Measurements from ENCODE around the gene FRMD3. TPM values are rescaled to one million over a fixed set of nuclear protein-coding genes. Genes with fewer than 3 reads are reported as not detected.

Gene FRMD3
- total RNA-seq, 1 donor from 2014 or later = 0.34 TPM

DNA sequence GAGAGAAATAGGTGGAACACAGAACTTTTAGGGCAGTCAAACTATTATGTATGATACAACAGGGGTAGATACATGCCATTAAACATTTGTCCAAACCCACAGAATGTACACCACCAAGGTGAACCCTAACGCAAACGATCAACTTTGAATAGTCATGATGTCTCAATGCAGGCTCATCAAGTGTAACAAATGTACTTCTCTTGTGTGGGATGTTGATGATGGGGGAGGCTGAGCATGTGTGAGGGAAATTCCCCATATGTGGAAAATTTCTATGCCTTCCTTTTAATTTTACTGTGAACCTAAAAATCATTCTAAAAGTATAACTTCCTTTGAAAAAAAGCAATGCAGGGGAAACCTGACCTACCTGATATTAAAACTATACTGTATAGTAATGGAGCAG, 273.9 kb downstream of the FRMD3 start:
- H3K36me3 Mint-ChIP-seq (ENCODE audit: low read depth) = no peaks in the 10 kb centered on the region

DNA sequence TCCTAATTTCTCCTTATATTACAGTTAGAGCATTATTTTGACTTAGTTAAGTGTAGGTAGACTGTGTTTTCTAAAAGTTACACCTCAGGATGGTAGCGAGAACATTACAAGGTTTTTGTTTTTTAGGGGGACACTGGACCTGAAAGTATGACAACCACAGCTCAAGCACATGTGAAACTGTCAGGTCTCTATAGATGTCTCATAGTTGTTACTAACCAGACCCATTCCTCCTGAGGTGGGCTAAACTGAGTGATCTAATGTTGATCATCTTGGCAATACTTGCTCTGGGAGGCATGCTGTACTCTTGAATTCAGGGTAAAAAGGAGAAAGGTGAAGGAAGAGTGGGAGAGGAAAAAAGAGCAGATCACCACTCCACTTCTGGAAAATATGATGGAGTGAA, 278.6 kb downstream of the FRMD3 start:
- no peak overlapping the region for H3K27ac Mint-ChIP-seq
- no peak for DNase-seq (ENCODE audit: low spot score)
- no peak overlapping the region for H3K4me3 Mint-ChIP-seq
- H3K4me1 Mint-ChIP-seq (ENCODE audit: low read depth) = no peaks in the 10 kb centered on the region
- intact Hi-C loops (cut with micrococcal nuclease) = loop anchor here (2.0 kb wide), 1 partner anchor 153 kb away; no protein-coding TSS in a partner anchor
- H3K27me3 Mint-ChIP-seq (ENCODE audit: insufficient read depth) = no peaks in the 10 kb centered on the region
- no peaks in the 10 kb centered on the region for H3K9me3 Mint-ChIP-seq
- H3K36me3 Mint-ChIP-seq (ENCODE audit: low read depth) = no peaks in the 10 kb centered on the region

More for the DNA sequence above, 273.9 kb downstream of the FRMD3 start:
- H3K9me3 Mint-ChIP-seq = no peaks in the 10 kb centered on the region
- intact Hi-C loops (cut with micrococcal nuclease) = no loop called here
- no peak overlapping the region for H3K27ac Mint-ChIP-seq
- no peaks in the 10 kb centered on the region for H3K27me3 Mint-ChIP-seq (ENCODE audit: insufficient read depth)
- H3K4me1 Mint-ChIP-seq (ENCODE audit: low read depth) = no peaks in the 10 kb centered on the region
- no peak for DNase-seq (ENCODE audit: low spot score)
- H3K4me3 Mint-ChIP-seq = no peak overlapping the region

DNA sequence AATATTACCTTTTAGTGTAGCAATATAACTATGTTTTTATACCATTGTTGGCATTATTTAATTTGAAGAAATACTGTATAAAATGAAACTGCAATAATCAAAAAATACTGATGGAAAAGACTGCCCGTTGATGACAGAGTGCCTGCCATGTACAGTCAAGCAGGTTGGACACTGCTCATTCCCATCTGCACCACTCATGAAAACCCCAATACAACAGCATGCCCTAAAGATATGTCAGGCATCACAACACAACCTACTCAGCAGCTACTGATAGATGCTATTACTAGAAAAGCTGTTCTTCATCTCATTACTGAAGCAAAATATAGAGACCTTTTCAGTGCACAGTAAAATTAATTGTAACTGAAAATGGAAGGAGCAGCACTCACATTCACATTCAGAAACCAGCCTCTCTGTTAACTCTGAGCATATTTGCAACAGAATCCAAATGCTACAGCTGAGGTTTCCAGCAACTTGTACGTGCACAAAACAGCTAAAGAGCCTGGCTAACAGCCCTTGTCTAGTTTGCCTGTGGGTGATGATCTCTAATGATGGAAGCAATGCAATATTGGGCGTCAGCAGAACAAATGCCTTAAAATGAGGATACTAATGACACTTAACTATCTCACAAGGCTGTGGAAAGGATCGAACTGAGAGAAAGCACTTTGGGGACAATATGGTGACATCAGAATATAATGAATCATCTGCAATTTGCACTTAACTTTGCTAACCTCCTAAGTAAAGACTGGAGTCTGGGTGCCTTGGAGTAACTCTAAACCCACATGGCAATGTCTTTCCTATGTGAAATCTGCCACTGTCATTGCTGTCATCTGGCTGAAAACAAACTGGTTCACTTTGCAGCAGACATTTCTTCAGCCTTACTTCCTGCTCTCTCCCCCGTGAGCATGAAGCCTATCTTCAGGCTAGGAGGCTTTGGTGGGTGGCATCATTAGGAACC, 280.0 kb downstream of the FRMD3 start:
- H3K36me3 Mint-ChIP-seq (ENCODE audit: low read depth) = no peaks in the 10 kb centered on the region
- H3K27ac Mint-ChIP-seq = no peak overlapping the region
- H3K4me1 Mint-ChIP-seq (ENCODE audit: low read depth) = no peaks in the 10 kb centered on the region
- intact Hi-C loops (cut with micrococcal nuclease) = loop anchor here (2.0 kb wide), 1 partner anchor 151 kb away; no protein-coding TSS in a partner anchor
- no peaks in the 10 kb centered on the region for H3K27me3 Mint-ChIP-seq (ENCODE audit: insufficient read depth)
- DNase-seq (ENCODE audit: low spot score) = no peak
- H3K9me3 Mint-ChIP-seq = peaks cover under 1% of the 10 kb centered on the region
- no peak overlapping the region for H3K4me3 Mint-ChIP-seq

DNA sequence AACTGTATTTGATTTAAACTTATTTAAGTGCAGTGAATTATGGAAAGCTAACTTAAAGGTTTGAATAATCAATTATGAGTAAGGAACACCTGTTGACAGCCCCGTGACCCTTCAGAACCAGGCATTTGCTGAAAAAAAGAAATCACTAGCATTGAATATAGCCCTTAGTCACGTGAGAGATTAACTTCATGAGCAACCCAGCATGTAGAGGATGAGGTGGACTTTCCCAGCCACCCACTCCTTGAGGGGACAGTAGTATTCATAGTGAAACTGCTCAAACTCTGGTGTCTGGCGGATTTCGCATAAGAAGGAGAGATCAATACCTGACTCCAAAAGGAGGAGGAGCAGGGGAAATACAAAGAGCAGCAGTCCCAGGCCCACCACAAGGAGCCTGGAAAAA, 290.5 kb downstream of the FRMD3 start:
- no peak for DNase-seq (ENCODE audit: low spot score)
- H3K27ac Mint-ChIP-seq = no peak overlapping the region

DNA sequence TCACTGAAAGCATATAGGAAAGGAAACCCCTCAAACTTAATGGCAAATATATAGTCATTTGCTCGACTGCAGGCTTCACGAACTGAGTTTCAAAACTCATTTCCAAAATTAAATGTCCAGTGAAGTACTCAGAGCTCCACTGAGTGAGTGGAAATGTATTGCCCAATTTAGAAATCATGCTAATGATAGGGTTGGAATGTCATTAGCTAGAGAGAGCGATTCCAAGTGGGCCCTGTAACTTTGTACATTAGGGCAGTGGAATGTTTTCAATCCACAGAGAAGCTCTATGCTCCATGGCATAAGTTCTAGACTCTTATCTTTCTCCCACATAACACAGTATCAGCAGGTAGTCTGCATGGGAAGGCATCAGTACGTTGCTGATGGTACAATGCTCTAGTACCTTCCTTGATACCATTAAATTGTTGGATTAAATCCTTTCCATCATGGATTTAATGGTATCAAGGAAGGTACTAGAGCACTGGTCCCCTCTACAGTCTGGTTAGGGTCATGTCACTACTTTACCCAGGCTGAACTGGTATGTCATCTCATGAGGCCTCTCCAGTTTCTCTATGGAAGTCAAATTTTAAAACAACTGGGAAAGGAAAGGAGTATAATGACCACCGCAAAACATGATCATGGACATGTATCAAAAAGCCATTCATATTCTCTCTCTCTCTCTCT, 292.1 kb downstream of the FRMD3 start:
- Mint-ChIP-seq H3K9me3 (peaks cover 1% of the 10 kb centered on the region), H3K4me3 (no peak overlapping the region), H3K27me3 (ENCODE audit: insufficient read depth) (no peaks in the 10 kb centered on the region), H3K4me1 (ENCODE audit: low read depth) (no peaks in the 10 kb centered on the region), H3K36me3 (ENCODE audit: low read depth) (no peaks in the 10 kb centered on the region), H3K27ac (no peak overlapping the region)
- no peak for DNase-seq (ENCODE audit: low spot score)
- intact Hi-C loops (cut with micrococcal nuclease) = no loop called here

More for the DNA sequence above, 290.5 kb downstream of the FRMD3 start:
- Mint-ChIP-seq H3K9me3 (peaks cover 11% of the 10 kb centered on the region), H3K4me1 (ENCODE audit: low read depth) (no peaks in the 10 kb centered on the region), H3K36me3 (ENCODE audit: low read depth) (no peaks in the 10 kb centered on the region), H3K27me3 (ENCODE audit: insufficient read depth) (no peaks in the 10 kb centered on the region), H3K4me3 (no peak overlapping the region)
- intact Hi-C loops (cut with micrococcal nuclease) = no loop called here

DNA sequence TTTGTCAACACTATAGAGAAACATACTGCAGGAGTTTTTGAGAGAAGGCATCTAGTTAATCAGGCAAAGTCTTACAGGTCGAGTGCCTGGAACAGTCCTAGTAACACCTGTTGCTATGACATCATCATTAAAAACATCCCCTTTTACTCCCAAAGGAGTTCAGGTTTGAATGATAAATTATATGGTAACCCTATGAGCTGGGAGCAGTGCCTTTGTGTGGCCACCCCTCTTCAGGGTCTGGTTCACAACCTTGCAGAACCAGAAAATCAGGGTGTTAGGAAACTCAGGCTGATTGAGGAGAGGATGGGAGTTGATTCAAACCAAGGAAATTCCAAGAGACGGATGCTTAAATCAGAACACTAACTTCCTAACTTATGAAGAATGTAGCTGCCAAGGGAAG, 296.1 kb downstream of the FRMD3 start:
- DNase-seq (ENCODE audit: low spot score) = no peak
- intact Hi-C loops (cut with micrococcal nuclease) = no loop called here
- no peak overlapping the region for H3K4me3 Mint-ChIP-seq
- peaks cover 3% of the 10 kb centered on the region for H3K27me3 Mint-ChIP-seq (ENCODE audit: insufficient read depth)
- no peaks in the 10 kb centered on the region for H3K9me3 Mint-ChIP-seq
- H3K27ac Mint-ChIP-seq = no peak overlapping the region
- no peaks in the 10 kb centered on the region for H3K4me1 Mint-ChIP-seq (ENCODE audit: low read depth)
- H3K36me3 Mint-ChIP-seq (ENCODE audit: low read depth) = no peaks in the 10 kb centered on the region

DNA sequence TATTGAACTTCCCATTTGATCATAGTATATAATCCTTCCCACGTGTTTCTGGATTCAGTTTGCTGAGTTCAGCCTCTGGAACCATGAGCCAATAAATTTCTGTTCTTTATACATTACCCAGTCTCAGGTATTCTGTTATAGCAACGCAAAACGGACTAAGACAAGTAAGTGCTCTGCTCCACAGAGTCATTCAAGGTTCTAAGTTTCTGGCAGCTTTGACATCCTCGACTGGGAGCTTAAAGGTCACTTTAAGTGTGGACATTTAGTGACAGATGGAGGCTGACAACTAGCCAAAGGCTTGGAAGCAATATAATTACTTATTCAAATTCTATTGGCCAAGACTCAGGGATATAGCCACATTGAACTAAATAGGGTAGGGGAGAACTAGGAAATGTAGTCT, 297.5 kb downstream of the FRMD3 start:
- no peaks in the 10 kb centered on the region for H3K9me3 Mint-ChIP-seq
- no peaks in the 10 kb centered on the region for H3K36me3 Mint-ChIP-seq (ENCODE audit: low read depth)

DNA sequence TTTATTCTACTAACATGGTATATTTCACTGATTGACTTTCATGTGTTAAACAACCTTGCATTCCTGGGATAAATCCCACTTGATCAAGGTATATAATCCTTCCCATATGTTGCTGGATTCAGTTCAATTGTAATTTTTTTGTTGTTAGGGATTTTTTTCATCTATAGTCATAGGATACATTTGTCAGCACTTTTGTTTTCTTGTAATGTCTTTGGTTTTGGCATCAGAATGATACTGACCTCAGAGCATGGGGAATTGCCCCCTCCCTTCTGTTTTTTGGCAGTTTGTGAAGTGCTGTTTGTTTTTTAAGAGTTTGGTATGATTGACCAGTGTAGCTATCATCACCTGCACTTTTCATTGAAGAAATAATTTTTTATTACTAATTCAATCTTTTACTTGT, 298.5 kb downstream of the FRMD3 start:
- Mint-ChIP-seq H3K9me3 (no peaks in the 10 kb centered on the region), H3K27ac (no peak overlapping the region), H3K4me3 (no peak overlapping the region), H3K27me3 (ENCODE audit: insufficient read depth) (peaks cover 3% of the 10 kb centered on the region), H3K4me1 (ENCODE audit: low read depth) (no peaks in the 10 kb centered on the region), H3K36me3 (ENCODE audit: low read depth) (no peaks in the 10 kb centered on the region)
- no peak for DNase-seq (ENCODE audit: low spot score)
- intact Hi-C loops (cut with micrococcal nuclease) = no loop called here

More for the DNA sequence above, 297.5 kb downstream of the FRMD3 start:
- Mint-ChIP-seq H3K27ac (no peak overlapping the region), H3K4me3 (no peak overlapping the region), H3K27me3 (ENCODE audit: insufficient read depth) (peaks cover 3% of the 10 kb centered on the region), H3K4me1 (ENCODE audit: low read depth) (no peaks in the 10 kb centered on the region)
- intact Hi-C loops (cut with micrococcal nuclease) = no loop called here
- no peak for DNase-seq (ENCODE audit: low spot score)

DNA sequence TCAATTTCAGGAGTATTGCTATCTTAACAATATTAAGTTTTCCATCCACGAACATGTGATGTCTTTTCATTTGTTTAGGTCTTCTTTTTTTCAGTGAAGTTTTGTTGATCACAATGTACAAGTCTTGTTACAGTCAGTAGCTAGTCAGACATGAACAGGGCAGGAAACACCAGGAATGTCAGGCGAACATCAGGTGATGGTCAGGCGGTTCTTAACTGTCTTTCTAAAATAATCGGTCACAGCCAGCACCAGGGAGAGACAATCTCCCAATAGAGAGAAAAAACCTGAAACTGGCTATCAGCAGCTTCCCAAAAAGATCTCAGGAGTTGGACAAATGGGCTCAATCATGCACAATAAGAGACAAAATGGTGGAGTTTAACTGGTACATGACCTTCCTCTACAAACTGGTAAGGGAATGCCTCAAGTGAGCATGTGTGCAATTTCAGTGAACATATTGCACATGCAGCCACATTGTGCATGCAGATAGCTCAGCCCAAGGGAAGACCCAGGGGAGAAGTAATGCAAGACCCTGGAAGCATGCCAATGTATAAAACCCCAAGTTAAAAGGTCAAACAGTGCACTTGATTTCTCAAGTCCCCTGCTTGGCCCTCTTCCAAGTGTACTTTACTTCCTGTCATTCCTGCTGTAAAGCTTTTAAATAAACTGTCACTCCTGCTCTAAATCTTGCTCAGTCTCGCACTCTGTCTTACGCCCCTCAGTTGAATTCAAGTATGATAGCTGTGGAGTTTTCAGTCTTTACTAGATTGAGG, 299.1 kb downstream of the FRMD3 start:
- intact Hi-C loops (cut with micrococcal nuclease) = no loop called here
- H3K36me3 Mint-ChIP-seq (ENCODE audit: low read depth) = no peaks in the 10 kb centered on the region

DNA sequence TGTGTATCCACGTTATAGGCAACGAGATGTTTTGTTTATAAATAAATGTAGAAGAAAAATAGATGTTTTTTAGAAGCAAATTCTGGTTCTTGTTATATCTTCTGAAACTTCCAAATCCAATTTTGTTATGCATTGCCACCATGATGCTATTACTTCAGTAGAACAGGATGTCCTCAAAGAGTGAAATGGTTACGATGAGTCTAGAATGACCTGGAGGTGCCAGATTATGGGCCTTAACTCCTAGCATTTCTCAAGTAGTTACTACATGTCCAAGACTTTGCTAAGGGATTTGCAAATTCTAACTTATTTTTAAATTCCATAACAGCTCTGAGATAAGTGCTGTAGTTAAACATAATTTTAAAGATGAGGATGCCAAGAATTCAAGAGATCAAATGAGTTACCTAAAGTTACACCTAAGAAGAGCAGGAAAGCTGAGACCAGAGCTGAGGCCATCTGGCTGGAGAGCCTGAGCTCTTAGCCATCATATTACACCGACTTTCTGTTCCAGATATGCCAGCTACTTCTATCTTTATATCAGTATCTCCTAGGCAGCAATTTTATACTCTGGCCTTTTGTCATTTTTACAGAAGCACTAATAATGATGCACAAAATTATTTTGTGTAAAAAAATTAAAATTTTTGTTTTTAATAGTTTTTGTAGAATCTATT, 302.0 kb downstream of the FRMD3 start:
- H3K27me3 Mint-ChIP-seq (ENCODE audit: insufficient read depth) = peaks cover 3% of the 10 kb centered on the region
- H3K9me3 Mint-ChIP-seq = no peaks in the 10 kb centered on the region
- DNase-seq (ENCODE audit: low spot score) = no peak
- no peaks in the 10 kb centered on the region for H3K4me1 Mint-ChIP-seq (ENCODE audit: low read depth)
- intact Hi-C loops (cut with micrococcal nuclease) = no loop called here
- no peaks in the 10 kb centered on the region for H3K36me3 Mint-ChIP-seq (ENCODE audit: low read depth)
- no peak overlapping the region for H3K4me3 Mint-ChIP-seq
- H3K27ac Mint-ChIP-seq = no peak overlapping the region

More for the DNA sequence above, 299.1 kb downstream of the FRMD3 start:
- H3K4me1 Mint-ChIP-seq (ENCODE audit: low read depth) = no peaks in the 10 kb centered on the region
- no peaks in the 10 kb centered on the region for H3K9me3 Mint-ChIP-seq
- H3K27ac Mint-ChIP-seq = no peak overlapping the region
- no peak for DNase-seq (ENCODE audit: low spot score)
- H3K4me3 Mint-ChIP-seq = no peak overlapping the region
- peaks cover 3% of the 10 kb centered on the region for H3K27me3 Mint-ChIP-seq (ENCODE audit: insufficient read depth)

DNA sequence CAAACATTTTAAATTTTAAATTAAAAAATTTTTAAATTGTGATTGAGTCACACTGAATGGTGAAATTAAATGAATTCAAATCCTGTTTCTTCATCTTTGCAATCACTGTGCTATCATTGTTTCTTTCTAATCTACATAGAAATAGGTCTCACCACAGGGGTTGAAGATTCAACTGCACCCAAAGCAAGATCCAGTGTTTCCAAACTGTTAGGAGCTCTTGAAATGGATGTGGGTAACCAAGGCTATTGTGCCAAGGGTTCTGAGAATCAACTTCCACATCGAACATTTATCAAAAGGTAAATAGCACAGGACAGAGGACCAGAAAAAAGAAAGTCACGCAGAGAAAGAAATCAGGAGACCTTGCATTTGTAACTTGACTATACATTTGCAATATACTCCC, 302.7 kb downstream of the FRMD3 start:
- intact Hi-C loops (cut with micrococcal nuclease) = no loop called here
- no peaks in the 10 kb centered on the region for H3K9me3 Mint-ChIP-seq
- H3K27me3 Mint-ChIP-seq (ENCODE audit: insufficient read depth) = no peaks in the 10 kb centered on the region

DNA sequence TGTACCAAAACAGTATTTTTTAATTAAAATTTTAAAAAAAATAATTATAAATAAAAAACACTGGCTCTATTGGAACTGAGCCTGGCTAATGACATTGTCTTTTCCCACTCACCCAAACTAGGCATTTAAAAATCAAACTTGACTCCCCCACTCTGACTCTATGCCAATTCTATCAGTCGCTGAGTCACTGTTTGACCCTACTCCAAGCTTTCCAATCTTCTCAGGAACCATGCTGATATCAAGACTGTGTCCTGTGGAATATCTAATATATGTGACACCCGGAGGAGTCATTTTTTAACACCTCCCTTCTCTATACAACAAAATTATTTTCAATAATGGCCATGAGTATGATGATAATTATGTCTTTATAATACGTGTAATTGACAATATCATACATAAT, 303.7 kb downstream of the FRMD3 start:
- no peak for DNase-seq (ENCODE audit: low spot score)
- intact Hi-C loops (cut with micrococcal nuclease) = no loop called here
- Mint-ChIP-seq H3K27me3 (ENCODE audit: insufficient read depth) (no peaks in the 10 kb centered on the region), H3K36me3 (ENCODE audit: low read depth) (no peaks in the 10 kb centered on the region), H3K4me1 (ENCODE audit: low read depth) (no peaks in the 10 kb centered on the region), H3K4me3 (no peak overlapping the region), H3K27ac (no peak overlapping the region), H3K9me3 (no peaks in the 10 kb centered on the region)

More for the DNA sequence above, 302.7 kb downstream of the FRMD3 start:
- no peak for DNase-seq (ENCODE audit: low spot score)
- no peaks in the 10 kb centered on the region for H3K36me3 Mint-ChIP-seq (ENCODE audit: low read depth)
- H3K4me1 Mint-ChIP-seq (ENCODE audit: low read depth) = no peaks in the 10 kb centered on the region
- H3K27ac Mint-ChIP-seq = no peak overlapping the region
- no peak overlapping the region for H3K4me3 Mint-ChIP-seq
